Lower leg skin (tissue), 4 donors: Measurements from ENCODE around the gene SCN8A. TPM values are rescaled to one million over a fixed set of nuclear protein-coding genes. Genes with fewer than 3 reads are reported as not detected.

Source experiments
- DNase-seq, 2 donors: peaks; one replicate each; pipeline ENCODE4 v3.0.0-alpha.2; 2019; ENCODE audit warnings: low spot score in 2 of 2
- H3K4me3 ChIP-seq: fragments of 200-600 bp; sonication (generic); 2 replicates; pipeline ENCODE4 v1.5.1; 2017; ENCODE audit warnings: mild to moderate bottlenecking, low read depth; ENCODE audit not compliant: poor library complexity, severe bottlenecking
- POLR2A ChIP-seq, 2 donors: fragments of 450-650 bp; IDR thresholded peaks; one replicate each; pipeline ENCODE4 v1.6.1; 2016 to 2017; ENCODE audit warnings: antibody characterized with exemption in 2 of 2, mild to moderate bottlenecking in 1 of 2, moderate library complexity in 1 of 2
- WGBS, 2 donors: methylation state at CpG; one replicate each; pipeline ENCODE4 v1.1.5; 2018; 5-methylcytosine and 5-hydroxymethylcytosine counted together
- intact Hi-C: fragments of 100-400 bp; cut with DNase I; formaldehyde crosslinking; loops from one replicate; pipeline ENCODE4 v1.15.0; 2023; ENCODE audit warnings: low total_unique reads
- total RNA-seq, 4 donors: library from RNA; depleted of rRNA; stranded (reverse); fragments of >200 nt; gene quantifications; one replicate each; pipeline ENCODE4 v1.1.0, GENCODE V29; 2016
- TF ChIP-seq, protein P1 (sequence below), 3 donors: fragments of 450-650 bp; IDR thresholded peaks; one replicate each; pipeline ENCODE4 v1.5.1; 2016; ENCODE audit warnings: antibody characterized with exemption in 3 of 3, mild to moderate bottlenecking in 3 of 3, moderate library complexity in 2 of 3

SCN8A gene
- total RNA-seq, 4 donors from 2014 or later, result 0.42 to 0.80 (median 0.65) TPM

DNA sequence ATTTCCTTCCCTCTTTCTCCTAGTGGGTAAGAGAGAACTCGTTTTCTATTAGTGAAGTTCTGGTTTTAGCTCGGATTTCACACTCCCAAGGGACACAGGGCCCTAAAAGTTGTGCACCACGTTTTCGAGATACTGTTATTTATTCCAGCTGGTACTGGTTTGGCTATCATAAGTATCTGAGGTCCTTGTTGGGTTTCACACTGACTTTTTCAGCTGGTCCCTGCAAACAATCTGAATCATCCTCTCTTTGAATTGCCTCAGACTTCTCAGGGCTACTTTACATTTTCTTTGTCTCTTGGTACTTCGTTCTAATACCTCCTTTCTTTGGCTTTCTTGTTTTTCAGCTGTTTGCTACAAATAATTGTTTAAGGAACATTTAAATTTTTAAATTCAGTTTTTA, 75.7 kb downstream of the SCN8A start:
- WGBS, 2 donors, result 62 to 69% methylated on average over 5 of the region's 5 CpGs
- no peak for DNase-seq
- H3K4me3 ChIP-seq, result no peak overlapping the region
- no peak for TF ChIP-seq POLR2A (IDR thresholded peaks at IDR 0.05)
- intact Hi-C loops, result no loop called here

DNA sequence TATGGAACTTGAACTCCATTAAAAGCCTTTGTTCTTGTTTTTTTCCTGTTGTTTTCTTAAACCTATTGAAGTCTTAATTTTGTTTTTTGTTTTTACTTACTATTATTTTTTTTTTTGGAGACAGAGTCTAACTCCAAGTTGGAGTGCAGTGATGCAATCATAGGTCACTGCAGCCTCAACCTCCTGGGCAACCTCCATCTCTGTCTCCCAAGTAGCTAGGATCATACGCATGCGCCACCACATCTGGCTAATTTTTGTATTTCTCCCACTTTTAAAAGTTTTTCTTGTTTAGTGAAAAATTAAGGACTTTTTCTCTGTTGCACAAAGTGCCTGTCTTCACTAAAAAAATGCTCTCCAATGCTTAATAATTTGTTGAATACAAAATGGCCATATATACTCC, 76.2 kb downstream of the SCN8A start:
- TF ChIP-seq, protein P1, sequence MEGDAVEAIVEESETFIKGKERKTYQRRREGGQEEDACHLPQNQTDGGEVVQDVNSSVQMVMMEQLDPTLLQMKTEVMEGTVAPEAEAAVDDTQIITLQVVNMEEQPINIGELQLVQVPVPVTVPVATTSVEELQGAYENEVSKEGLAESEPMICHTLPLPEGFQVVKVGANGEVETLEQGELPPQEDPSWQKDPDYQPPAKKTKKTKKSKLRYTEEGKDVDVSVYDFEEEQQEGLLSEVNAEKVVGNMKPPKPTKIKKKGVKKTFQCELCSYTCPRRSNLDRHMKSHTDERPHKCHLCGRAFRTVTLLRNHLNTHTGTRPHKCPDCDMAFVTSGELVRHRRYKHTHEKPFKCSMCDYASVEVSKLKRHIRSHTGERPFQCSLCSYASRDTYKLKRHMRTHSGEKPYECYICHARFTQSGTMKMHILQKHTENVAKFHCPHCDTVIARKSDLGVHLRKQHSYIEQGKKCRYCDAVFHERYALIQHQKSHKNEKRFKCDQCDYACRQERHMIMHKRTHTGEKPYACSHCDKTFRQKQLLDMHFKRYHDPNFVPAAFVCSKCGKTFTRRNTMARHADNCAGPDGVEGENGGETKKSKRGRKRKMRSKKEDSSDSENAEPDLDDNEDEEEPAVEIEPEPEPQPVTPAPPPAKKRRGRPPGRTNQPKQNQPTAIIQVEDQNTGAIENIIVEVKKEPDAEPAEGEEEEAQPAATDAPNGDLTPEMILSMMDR (IDR thresholded peaks at IDR 0.05), result no peak
- TF ChIP-seq POLR2A (IDR thresholded peaks at IDR 0.05), result no peak
- 98% methylated on average over 2 of the region's 2 CpGs for WGBS, 2 donors
- intact Hi-C loops, result no loop called here

DNA sequence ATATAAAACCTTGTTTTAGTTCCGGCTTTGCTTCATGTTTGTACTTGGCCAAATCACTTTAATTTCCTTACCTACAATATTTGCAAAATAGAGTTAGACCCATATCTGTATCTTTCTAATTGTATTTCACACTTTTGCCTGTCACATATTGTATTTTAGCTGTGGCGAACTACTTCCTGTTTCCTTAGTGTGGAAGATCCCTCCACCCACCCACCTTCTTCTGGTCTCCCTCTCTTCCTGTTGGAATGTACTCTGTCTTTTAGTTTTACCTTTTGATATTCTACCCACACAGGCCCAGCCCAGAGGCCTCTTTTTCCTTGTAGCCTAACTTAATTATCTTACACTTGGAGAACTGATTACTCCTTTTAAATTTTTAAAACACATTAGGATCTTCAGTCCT, 78.2 kb downstream of the SCN8A start:
- DNase-seq, result no peak
- TF ChIP-seq, protein P1 (IDR thresholded peaks at IDR 0.05), result no peak
- no peak for TF ChIP-seq POLR2A (IDR thresholded peaks at IDR 0.05)
- no peak overlapping the region for H3K4me3 ChIP-seq
- intact Hi-C loops, result no loop called here
- WGBS, 2 donors, result 86 to 88% methylated on average over 2 of the region's 2 CpGs

More for the DNA sequence above, 76.2 kb downstream of the SCN8A start:
- no peak for DNase-seq
- H3K4me3 ChIP-seq, result no peak overlapping the region

DNA sequence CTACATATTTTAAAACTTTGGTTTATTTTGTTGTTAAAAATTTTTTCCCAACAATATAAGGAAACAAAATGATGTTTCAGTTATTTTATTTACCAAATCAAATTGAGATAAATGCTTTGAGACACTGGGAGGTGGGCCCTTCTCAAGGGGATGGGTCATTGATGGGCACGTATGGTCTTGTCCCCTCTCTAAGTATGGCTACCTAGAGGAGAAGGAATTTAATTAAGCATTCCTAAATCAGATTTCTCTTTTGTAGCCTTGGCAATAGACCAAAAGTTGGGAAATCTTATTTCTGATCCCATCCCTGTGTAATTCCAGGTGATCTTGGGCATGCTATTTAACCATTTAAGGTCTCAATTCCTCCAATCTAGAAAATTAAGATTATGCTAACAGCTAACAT, 79.0 kb downstream of the SCN8A start:
- H3K4me3 ChIP-seq, result no peak overlapping the region
- WGBS, 2 donors, result 73 to 75% methylated on average over 1 of the region's 1 CpG
- TF ChIP-seq, protein P1 (IDR thresholded peaks at IDR 0.05), result no peak
- no peak for TF ChIP-seq POLR2A (IDR thresholded peaks at IDR 0.05)
- no peak for DNase-seq
- intact Hi-C loops, result no loop called here

DNA sequence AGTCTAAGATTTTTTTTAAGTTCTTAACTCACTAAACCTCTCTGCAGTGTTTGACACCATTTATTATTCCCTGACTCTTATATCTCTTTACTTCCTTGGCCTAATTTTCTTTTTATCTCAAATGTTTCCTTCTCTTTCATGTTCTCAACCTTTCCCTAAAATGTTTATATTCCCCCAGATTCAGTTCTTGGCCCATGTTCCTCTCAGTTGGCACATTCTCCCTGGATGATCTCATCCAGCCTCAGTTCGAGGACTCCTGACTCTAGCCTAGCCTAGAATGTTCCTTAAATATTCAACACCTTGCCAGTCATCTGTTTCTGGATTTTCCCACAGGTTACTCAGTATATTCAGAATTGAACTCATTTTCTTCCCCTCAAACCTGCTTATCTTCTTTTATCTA, 81.3 kb downstream of the SCN8A start:
- TF ChIP-seq, protein P1 (IDR thresholded peaks at IDR 0.05), result no peak
- no peak for TF ChIP-seq POLR2A (IDR thresholded peaks at IDR 0.05)
- DNase-seq, result no peak
- intact Hi-C loops, result no loop called here
- WGBS, 2 donors, result 39 to 48% methylated on average over 1 of the region's 1 CpG
- no peak overlapping the region for H3K4me3 ChIP-seq

DNA sequence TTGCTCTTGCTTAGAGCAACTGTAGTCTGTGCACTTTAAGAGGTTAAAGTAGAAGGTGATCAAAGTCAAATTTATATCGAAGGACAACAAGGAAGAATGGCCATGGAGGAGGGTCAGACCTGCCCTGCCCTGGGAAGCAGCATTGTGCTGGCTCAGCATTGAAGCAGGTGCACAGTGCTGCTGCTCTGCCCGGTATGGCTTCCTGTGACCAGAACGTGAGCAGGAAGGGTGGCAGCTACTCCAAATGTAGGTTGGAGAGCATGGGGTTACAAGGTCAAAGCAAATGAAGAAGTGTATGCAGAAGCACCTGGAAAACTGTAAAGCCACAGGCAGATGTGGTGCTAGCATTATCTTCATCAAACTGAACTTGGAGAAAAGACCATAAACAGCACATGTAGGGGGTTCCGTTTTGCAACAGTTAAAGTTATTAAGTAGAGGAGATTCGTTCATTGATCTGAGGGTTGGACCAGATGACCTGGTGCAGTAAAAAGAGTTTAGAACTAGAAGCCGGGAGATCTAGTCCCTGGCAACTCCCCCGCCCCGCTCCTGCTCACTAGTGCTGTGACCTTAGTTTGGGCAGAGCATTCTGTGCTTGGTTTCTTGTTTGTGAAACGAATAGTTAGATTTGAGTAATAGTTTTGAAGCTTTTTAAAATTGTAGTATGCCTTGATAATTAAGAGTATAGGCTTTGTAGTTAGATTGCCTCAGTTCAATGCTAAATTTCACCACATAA, 84.2 kb downstream of the SCN8A start:
- DNase-seq, result no peak
- intact Hi-C loops, result no loop called here
- TF ChIP-seq, protein P1 (IDR thresholded peaks at IDR 0.05), result no peak
- TF ChIP-seq POLR2A (IDR thresholded peaks at IDR 0.05), result no peak
- H3K4me3 ChIP-seq, result no peak overlapping the region
- WGBS, 2 donors, result 68 to 69% methylated on average over 9 of the region's 9 CpGs
